Keratinocyte (primary cell): Measurements from ENCODE around the gene NPTX2. TPM values are rescaled to one million over a fixed set of nuclear protein-coding genes. Genes with fewer than 3 reads are reported as not detected.

Experiments used
- DNase-seq: peaks from one replicate; pipeline ENCODE4 v3.0.0-alpha.2; 2011; ENCODE audit warnings: low read depth, missing footprints, low spot score
- FAIRE-seq: peaks from 2 replicates; lab custom pipeline; 2011; peaks lifted over from hg19 to GRCh38; lab: Jason Lieb, UNC
- H2AFZ ChIP-seq: 2 replicates; pipeline ENCODE4 v1.6.0; 2012; ENCODE audit warnings: low read length, control low read depth, inconsistent platforms; ENCODE audit not compliant: control insufficient read depth
- H3K27ac ChIP-seq: 2 replicates; pipeline ENCODE4 v1.5.1; 2011; ENCODE audit warnings: low read length; ENCODE audit not compliant: control insufficient read depth, insufficient read depth
- H3K27me3 ChIP-seq: 3 replicates; pipeline ENCODE4 v1.6.0; 2011; ENCODE audit warnings: low read length; ENCODE audit not compliant: control insufficient read depth, insufficient read depth; ENCODE audit errors: extremely low read depth
- H3K36me3 ChIP-seq, 2 experiments: 2 replicates in 1 of 2; 3 replicates in 1 of 2; pipeline ENCODE4 v1.5.1; 2011; ENCODE audit warnings: low read length in 2 of 2, mild to moderate bottlenecking in 1 of 2; ENCODE audit not compliant: control insufficient read depth in 2 of 2, insufficient read depth in 2 of 2; ENCODE audit errors: extremely low read depth in 1 of 2
- H3K4me1 ChIP-seq: 3 replicates; pipeline ENCODE4 v1.5.1; 2011; ENCODE audit warnings: low read length; ENCODE audit not compliant: control insufficient read depth, insufficient read depth; ENCODE audit errors: extremely low read depth
- H3K4me2 ChIP-seq: 3 replicates; pipeline ENCODE4 v1.6.0; 2011; ENCODE audit warnings: low read depth, low read length; ENCODE audit not compliant: control insufficient read depth, insufficient read depth; ENCODE audit errors: extremely low read depth
- H3K4me3 ChIP-seq, 3 experiments: fragments of 200-600 bp in 1 of 3; sonication (generic) in 1 of 3; 2 replicates in 2 of 3; 3 replicates in 1 of 3; pipeline ENCODE4 v1.5.1; 2011 to 2016; ENCODE audit warnings: low read length in 3 of 3, mild to moderate bottlenecking in 3 of 3, control low read depth in 2 of 3, inconsistent platforms in 1 of 3, low read depth in 1 of 3, mixed read lengths in 1 of 3, mixed run types in 1 of 3, moderate library complexity in 1 of 3; ENCODE audit not compliant: control insufficient read depth in 2 of 3, insufficient read depth in 2 of 3; ENCODE audit errors: extremely low read depth in 1 of 3
- H3K79me2 ChIP-seq: 2 replicates; pipeline ENCODE4 v1.6.0; 2012; ENCODE audit warnings: low read length; ENCODE audit not compliant: control insufficient read depth, insufficient read depth
- H3K9ac ChIP-seq: 3 replicates; pipeline ENCODE4 v1.6.0; 2011; ENCODE audit warnings: low read length; ENCODE audit not compliant: control insufficient read depth, insufficient read depth; ENCODE audit errors: extremely low read depth
- H3K9me1 ChIP-seq: 3 replicates; pipeline ENCODE4 v1.6.0; 2011; ENCODE audit warnings: low read length; ENCODE audit not compliant: control insufficient read depth, insufficient read depth; ENCODE audit errors: extremely low read depth
- H3K9me3 ChIP-seq: 2 replicates; pipeline ENCODE4 v1.5.1; 2012; ENCODE audit warnings: low read depth, low read length; ENCODE audit not compliant: control insufficient read depth
- H4K20me1 ChIP-seq: 3 replicates; pipeline ENCODE4 v1.6.0; 2011; ENCODE audit warnings: low read length; ENCODE audit not compliant: control insufficient read depth, insufficient read depth; ENCODE audit errors: extremely low read depth
- CTCF ChIP-seq, 3 experiments: IDR thresholded peaks in 1 of 3; conservative IDR thresholded peaks in 1 of 3; optimal IDR thresholded peaks in 1 of 3; 2 replicates in 2 of 3; 3 replicates in 1 of 3; pipeline versions ENCODE3 to v1.5.1; 2011; ENCODE audit warnings: low read length in 3 of 3, mild to moderate bottlenecking in 3 of 3, moderate library complexity in 2 of 3, control low read depth in 1 of 3, inconsistent platforms in 1 of 3; ENCODE audit not compliant: insufficient read depth in 2 of 3; ENCODE audit errors: extremely low read depth in 1 of 3
- EZH2 ChIP-seq: IDR thresholded peaks from one replicate; pipeline ENCODE4 v1.6.1; 2012; ENCODE audit warnings: inconsistent platforms, mild to moderate bottlenecking, low read length, moderate library complexity
- dilution Hi-C: fragments of 300-500 bp; cut with MboI; formaldehyde crosslinking; loops from one replicate; pipeline ENCODE4 v1.7.0; 2020; ENCODE audit warnings: low sequenced_read_pairs; ENCODE audit not compliant: extremely low pct_ligation_motif_present
- polyA plus RNA-seq, 5 experiments: library from polyadenylated mRNA; depleted of rRNA in 3 of 5; stranded (reverse) in 3 of 5; stranded (forward) in 1 of 5; unstranded in 1 of 5; fragments of >200 nt; gene quantifications; 1 replicate in 1 of 5; 2 replicates in 3 of 5; 3 replicates in 1 of 5; pipeline versions ENCODE4 v1.2.1 to v1.2.3, GENCODE V29; 2011 to 2012; ENCODE audit warnings: missing spikeins in 2 of 5, low read depth in 1 of 5, low replicate concordance in 1 of 5

NPTX2 gene
- polyA plus RNA-seq, 1 donor (not counting 4 experiments of a cell fraction or from before 2014, with no cell fraction given) = not detected

DNA sequence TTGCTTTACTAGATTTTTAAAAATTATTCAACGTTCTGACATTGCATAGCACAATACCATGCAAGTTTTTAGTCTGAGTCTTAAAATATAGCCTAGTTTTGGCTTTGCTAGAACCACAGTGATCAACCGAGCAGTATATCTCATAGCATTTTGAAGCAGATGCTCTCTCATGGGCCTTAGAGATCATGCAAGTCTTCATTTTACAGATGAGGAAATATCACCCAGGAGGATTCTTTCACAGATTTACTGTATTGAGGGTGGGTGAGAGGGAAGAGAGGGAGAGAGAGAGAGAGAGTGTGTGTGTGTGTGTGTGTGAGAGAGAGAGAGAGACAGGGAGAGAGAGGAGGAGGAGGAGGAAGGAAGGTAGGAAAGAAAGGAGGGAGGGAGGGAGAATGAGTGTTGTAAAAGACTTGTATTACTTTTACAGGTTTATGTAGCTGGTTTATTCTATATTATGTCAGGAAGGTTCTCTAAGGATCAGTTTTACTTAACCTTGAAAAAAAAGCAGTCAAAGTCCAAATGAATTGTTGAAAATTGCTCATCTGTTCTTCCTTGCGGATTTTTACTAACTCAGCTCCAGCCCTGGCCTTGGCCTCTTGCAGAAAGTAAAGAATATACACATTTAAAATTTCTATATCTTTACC is 14.2 kb upstream of the NPTX2 start:
- DNase-seq (no peak), FAIRE-seq (no peak)
- Histone ChIP-seq H3K27ac (no peak overlapping the region), H3K9me3 (no peaks in the 10 kb centered on the region), H3K27me3 (no peaks in the 10 kb centered on the region), H3K79me2 (no peaks in the 10 kb centered on the region), H3K4me3 (no peak overlapping the region), H4K20me1 (no peaks in the 10 kb centered on the region), H3K9ac (no peak overlapping the region), H3K4me1 (no peaks in the 10 kb centered on the region), H2AFZ (no peak overlapping the region), H3K9me1 (no peaks in the 10 kb centered on the region), H3K36me3 (no peaks in the 10 kb centered on the region), H3K4me2 (no peak overlapping the region)
- dilution Hi-C loops = no loop called here
- TF ChIP-seq EZH2 = no peak
- TF ChIP-seq CTCF (optimal IDR thresholded peaks at IDR 0.05 in 1 of 3, IDR thresholded peaks at IDR 0.05 in 1 of 3, conservative IDR thresholded peaks at IDR 0.05 in 1 of 3; ENCODE audit: extremely low read depth in 1 of 3, insufficient read depth in 2 of 3, low read length in 3 of 3) = no peak

GRCh38 chr7:98603399-98603788 is 13.7 kb upstream of the NPTX2 start:
- dilution Hi-C loops = no loop called here
- no peaks in the 10 kb centered on the region for H4K20me1 ChIP-seq

More at GRCh38 chr7:98603399-98603788, 13.7 kb upstream of the NPTX2 start:
- no peaks in the 10 kb centered on the region for H3K4me1 ChIP-seq
- H3K4me2 ChIP-seq = no peak overlapping the region
- TF ChIP-seq CTCF (optimal IDR thresholded peaks at IDR 0.05 in 1 of 3, IDR thresholded peaks at IDR 0.05 in 1 of 3, conservative IDR thresholded peaks at IDR 0.05 in 1 of 3; ENCODE audit: extremely low read depth in 1 of 3, insufficient read depth in 2 of 3, low read length in 3 of 3) (no peak), EZH2 (no peak)
- no peaks in the 10 kb centered on the region for H3K79me2 ChIP-seq
- H3K9me3 ChIP-seq = no peaks in the 10 kb centered on the region
- H3K27me3 ChIP-seq = no peaks in the 10 kb centered on the region
- no peaks in the 10 kb centered on the region for H3K9me1 ChIP-seq
- no peaks in the 10 kb centered on the region for H3K36me3 ChIP-seq
- FAIRE-seq = no peak
- no peak overlapping the region for H3K27ac ChIP-seq
- no peak overlapping the region for H3K9ac ChIP-seq
- DNase-seq = no peak
- H2AFZ ChIP-seq = no peak overlapping the region
- no peak overlapping the region for H3K4me3 ChIP-seq
